GM12878 (cell line): ENCODE data around the gene MX1. TPM values are rescaled to one million over a fixed set of nuclear protein-coding genes. Genes with fewer than 3 reads are reported as not detected.

Experiments
- ATAC-seq: fragments of 200-7000 bp; cut with Tn5 transposase; 3 replicates; pipeline ENCODE4 v1.9.1; 2020; ENCODE audit warnings: mild to moderate bottlenecking, moderate library complexity
- BruUV-seq: library from RNA; stranded (reverse); fragments of 400-500 nt; replicated peaks from 2 replicates; lab custom pipeline; 2021; lab: Mats Ljungman, UMichigan
- CTCF ChIA-PET: fragments of 300-600 bp; sonication (Branson Sonifier 250); formaldehyde crosslinking; extraction: SDS; loops from one replicate; lab custom pipeline; 2021; ENCODE audit warnings: inconsistent platforms; lab: Yijun Ruan, JAX
- POLR2A ChIA-PET: fragments of 350-600 bp; formaldehyde crosslinking; extraction: SDS; loops from one replicate; lab custom pipeline; 2021; ENCODE audit warnings: inconsistent platforms; lab: Charles Lee
- RAD21 ChIA-PET: fragments of 300-600 bp; sonication (Branson Sonifier 250); formaldehyde crosslinking; loops from one replicate; lab custom pipeline; 2023; ENCODE audit warnings: antibody characterized with exemption; ENCODE audit not compliant: unreplicated experiment; lab: Charles Lee
- SMC1A ChIA-PET: fragments of 300-600 bp; sonication (Branson Sonifier 250); formaldehyde crosslinking; loops from one replicate; lab custom pipeline; 2023; ENCODE audit not compliant: unreplicated experiment, uncharacterized antibody; lab: Charles Lee
- DNase-seq: peaks from one replicate; pipeline ENCODE4 v3.0.0-alpha.2; 2011; ENCODE audit warnings: low read depth, low spot score
- FAIRE-seq: peaks from 3 replicates; lab custom pipeline; 2011; peaks lifted over from hg19 to GRCh38; lab: Jason Lieb, UNC
- H2AFZ ChIP-seq: 2 replicates; pipeline ENCODE4 v1.6.0; 2011; ENCODE audit warnings: low read depth, low read length, control low read depth; ENCODE audit not compliant: control insufficient read depth
- H3K27ac ChIP-seq: 2 replicates; pipeline ENCODE4 v1.5.1; 2011; ENCODE audit warnings: control low read depth; ENCODE audit not compliant: control insufficient read depth, insufficient read depth
- H3K27me3 ChIP-seq, 2 experiments: replicated peaks in 1 of 2; 2 replicates each; pipeline versions ENCODE4 v1.6.0 to v1.6.1; 2011; ENCODE audit warnings: low read length in 1 of 2; ENCODE audit not compliant: control insufficient read depth in 2 of 2, insufficient read depth in 2 of 2
- H3K36me3 ChIP-seq, 2 experiments: 2 replicates each; pipeline ENCODE4 v1.5.1; 2011; ENCODE audit warnings: low read length in 1 of 2; ENCODE audit not compliant: control insufficient read depth in 2 of 2, insufficient read depth in 2 of 2
- H3K4me1 ChIP-seq: 2 replicates; pipeline ENCODE4 v1.6.1; 2011; ENCODE audit warnings: mild to moderate bottlenecking, low read length, moderate library complexity, mixed read lengths; ENCODE audit not compliant: control insufficient read depth, insufficient read depth
- H3K4me2 ChIP-seq: 2 replicates; pipeline ENCODE4 v1.6.0; 2011; ENCODE audit warnings: control low read depth; ENCODE audit not compliant: control insufficient read depth, insufficient read depth
- H3K4me3 ChIP-seq: fragments of 200-600 bp; sonication (generic); 2 replicates; pipeline ENCODE4 v1.5.1; 2016
- H3K79me2 ChIP-seq: 2 replicates; pipeline ENCODE4 v1.6.0; 2011; ENCODE audit warnings: low read length; ENCODE audit not compliant: control insufficient read depth, insufficient read depth
- H3K9ac ChIP-seq: 2 replicates; pipeline ENCODE4 v1.8.0; 2011; ENCODE audit warnings: low read length, control low read depth, mixed read lengths; ENCODE audit not compliant: control insufficient read depth, insufficient read depth
- H3K9me3 ChIP-seq: replicated peaks from 3 replicates; pipeline ENCODE4 v1.5.1; 2011; ENCODE audit warnings: mild to moderate bottlenecking, low read length; ENCODE audit not compliant: control insufficient read depth, insufficient read depth
- H4K20me1 ChIP-seq: 2 replicates; pipeline ENCODE4 v1.6.0; 2011; ENCODE audit not compliant: control insufficient read depth, insufficient read depth
- POLR2A ChIP-seq: IDR thresholded peaks from 2 replicates; pipeline ENCODE4 v1.6.1; 2011; ENCODE audit warnings: low read depth, mild to moderate bottlenecking, low read length
- POLR2AphosphoS5 ChIP-seq: IDR thresholded peaks from 2 replicates; pipeline ENCODE4 v1.6.1; 2011; ENCODE audit warnings: mild to moderate bottlenecking, low read length, inconsistent platforms
- RELA ChIP-seq: fragments of 450-650 bp; IDR thresholded peaks from 2 replicates; pipeline ENCODE4 v1.8.0; 2014; ENCODE audit warnings: borderline replicate concordance; ENCODE audit not compliant: partially characterized antibody
- SPI1 ChIP-seq: IDR thresholded peaks from 2 replicates; pipeline ENCODE4 v1.6.1; 2011; ENCODE audit warnings: low read depth, mild to moderate bottlenecking, low read length, moderate library complexity, borderline replicate concordance; ENCODE audit not compliant: insufficient read depth
- WGBS: methylation state at CpG from one replicate; pipeline ENCODE4 v1.1.6; 2016; ENCODE audit warnings: low lambda C conversion rate; ENCODE audit not compliant: insufficient replicate concordance, insufficient coverage; ENCODE audit errors: missing lambda C conversion rate; 5-methylcytosine and 5-hydroxymethylcytosine counted together
- in situ Hi-C: fragments of 300-500 bp; cut with MboI; formaldehyde crosslinking; loops from 9 replicates; pipeline ENCODE4 v1.14.3; 2018; ENCODE audit warnings: mixed read lengths
- intact Hi-C: fragments of 100-400 bp; cut with micrococcal nuclease; formaldehyde crosslinking; loops from one replicate; pipeline ENCODE4 v1.14.2; 2022; ENCODE audit not compliant: unreplicated experiment
- polyA plus RNA-seq, 11 experiments: library from polyadenylated mRNA; depleted of rRNA in 4 of 11; unstranded in 6 of 11; stranded (reverse) in 5 of 11; fragments of >200 nt; fragmentation: Nextera tagmentation in 4 of 11; fragmentation: Illumina TruSeq in 1 of 11; extraction: Ambion mirVana in 4 of 11; extraction: Trizol in 1 of 11; gene quantifications; 1 replicate in 1 of 11; 2 replicates in 10 of 11; pipeline versions ENCODE4 v1.2.1 to v1.2.3, GENCODE V29; 2011 to 2016; ENCODE audit warnings: inconsistent platforms in 2 of 11, missing spikeins in 2 of 11, low read depth in 1 of 11
- total RNA-seq, 4 experiments: library from RNA; depleted of rRNA in 3 of 4; stranded (reverse); fragments of >200 nt in 3 of 4; fragmentation: Illumina TruSeq in 1 of 4; extraction: Trizol in 1 of 4; gene quantifications; 2 replicates each; pipeline versions ENCODE4 v1.2.1 to v1.2.3, GENCODE V29; 2013 to 2021

Gene MX1
- total and polyA plus RNA-seq, 10 of the 15 experiments (the other 5 are each of a cell fraction or from before 2014, with no cell fraction given), result 75.9 to 385 (median 302) TPM

DNA sequence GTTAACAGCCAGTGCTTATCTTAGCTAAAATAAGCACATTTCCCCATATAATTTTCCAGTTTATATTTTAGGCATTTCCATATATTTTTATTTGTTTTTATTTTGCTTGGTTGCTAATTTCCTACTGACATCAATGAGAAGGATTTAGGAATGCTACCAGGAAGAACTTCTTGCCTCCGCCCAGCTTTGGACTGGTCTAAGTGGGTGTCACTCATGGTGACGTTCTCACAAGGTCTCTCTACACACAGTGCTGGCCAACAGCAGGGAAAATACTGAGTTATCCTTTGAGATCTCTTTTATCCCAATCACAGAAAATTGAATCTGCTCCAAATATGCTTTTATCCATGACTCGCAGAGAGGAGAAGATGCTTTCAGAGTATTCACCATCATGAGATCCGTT is 13.2 kb downstream of the MX1 start:
- FAIRE-seq (peak; percentile 38), ATAC-seq (no peak), DNase-seq (no peak)
- in situ Hi-C loops (no loop called here), intact Hi-C loops (no loop called here)
- no TSS peak for BruUV-seq
- Histone ChIP-seq H3K9me3 (no peaks in the 10 kb centered on the region; the same call in none of the 3 replicates), H3K4me1 (no peaks in the 10 kb centered on the region; the same call in 1 of the 2 replicates), H3K36me3 (peaks cover 40 to 85% of the 10 kb centered on the region in 2 experiments), H3K27ac (no peak overlapping the region), H3K4me3 (no peak overlapping the region), H3K79me2 (peaks cover 11% of the 10 kb centered on the region), H3K4me2 (no peak overlapping the region), H3K9ac (no peak overlapping the region), H3K27me3 (no peaks in the 10 kb centered on the region), H2AFZ (no peak overlapping the region), H4K20me1 (peaks cover 25% of the 10 kb centered on the region)
- SMC1A ChIA-PET, result interaction anchor here (1.0 to 2.0 kb wide), 6 partner anchors 9 to 156 kb away, joined by 3 to 5 read pairs (median 4); partner anchors contain the start of gene MX1
- TF ChIP-seq POLR2A (0 out of 2 replicates have a peak, but pooled peaks have one; percentile 24), RELA (no peak)
- RAD21 ChIA-PET, result interaction anchor here (0.8 kb wide), 1 partner anchor 10 kb away, joined by 4 read pairs; no protein-coding TSS in a partner anchor
- CTCF ChIA-PET, result interaction anchor here (0.9 to 1.6 kb wide), 4 partner anchors 11 to 70 kb away, joined by 3 to 4 read pairs (median 3); no protein-coding TSS in a partner anchor
- 81% methylated on average over 4 of the region's 4 CpGs for WGBS
- POLR2A ChIA-PET, result interaction anchor here (0.8 kb wide), 1 partner anchor 69 kb away, joined by 3 read pairs; no protein-coding TSS in a partner anchor

DNA sequence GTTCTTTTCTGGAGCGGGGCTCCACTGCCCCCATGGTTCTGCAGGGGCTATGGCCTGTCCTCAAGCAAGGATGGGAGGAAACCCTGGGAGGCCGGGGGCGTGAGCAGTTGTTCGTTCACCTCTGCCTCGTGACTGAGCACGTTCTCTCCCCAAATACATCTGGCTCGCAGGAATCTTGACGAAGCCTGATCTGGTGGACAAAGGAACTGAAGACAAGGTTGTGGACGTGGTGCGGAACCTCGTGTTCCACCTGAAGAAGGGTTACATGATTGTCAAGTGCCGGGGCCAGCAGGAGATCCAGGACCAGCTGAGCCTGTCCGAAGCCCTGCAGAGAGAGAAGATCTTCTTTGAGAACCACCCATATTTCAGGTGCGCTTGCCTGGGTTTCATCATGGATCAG is 15.5 kb downstream of the MX1 start:
- H3K4me1 ChIP-seq, result no peaks in the 10 kb centered on the region; the same call in 1 of the 2 replicates
- in situ Hi-C loops, result no loop called here
- H3K36me3 ChIP-seq, result peaks cover 40 to 91% of the 10 kb centered on the region in 2 experiments
- H2AFZ ChIP-seq, result no peak overlapping the region
- SMC1A ChIA-PET, result no interaction called here
- BruUV-seq, result no TSS peak
- POLR2A ChIA-PET, result no interaction called here
- FAIRE-seq (peak; percentile 27), DNase-seq (no peak), ATAC-seq (no peak)
- RAD21 ChIA-PET, result no interaction called here
- WGBS, result 99% methylated on average over 13 of the region's 14 CpGs
- no peak for TF ChIP-seq SPI1
- peak; percentile 61 for TF ChIP-seq POLR2AphosphoS5
- TF ChIP-seq, all 136 proteins: peak for 1
- Histone ChIP-seq H3K27ac (no peak overlapping the region), H3K27me3 (no peaks in the 10 kb centered on the region), H3K79me2 (peaks cover 4% of the 10 kb centered on the region), H3K9ac (no peak overlapping the region), H3K4me3 (no peak overlapping the region), H4K20me1 (peaks cover 21% of the 10 kb centered on the region), H3K9me3 (no peaks in the 10 kb centered on the region), H3K4me2 (no peak overlapping the region)
- CTCF ChIA-PET, result no interaction called here
- intact Hi-C loops, result no loop called here
